Measurements from ENCODE around the gene NSD2. TPM values are rescaled to one million over a fixed set of nuclear protein-coding genes. Genes with fewer than 3 reads are reported as not detected.
"Not testable (repeated sequence)": the region's sequence is repeated elsewhere in the genome, so short reads cannot be mapped to it uniquely, and the experiment has no call there.

Gene NSD2
- total RNA-seq, 2 donors from 2014 or later, result 23.8 to 36.3 TPM

DNA sequence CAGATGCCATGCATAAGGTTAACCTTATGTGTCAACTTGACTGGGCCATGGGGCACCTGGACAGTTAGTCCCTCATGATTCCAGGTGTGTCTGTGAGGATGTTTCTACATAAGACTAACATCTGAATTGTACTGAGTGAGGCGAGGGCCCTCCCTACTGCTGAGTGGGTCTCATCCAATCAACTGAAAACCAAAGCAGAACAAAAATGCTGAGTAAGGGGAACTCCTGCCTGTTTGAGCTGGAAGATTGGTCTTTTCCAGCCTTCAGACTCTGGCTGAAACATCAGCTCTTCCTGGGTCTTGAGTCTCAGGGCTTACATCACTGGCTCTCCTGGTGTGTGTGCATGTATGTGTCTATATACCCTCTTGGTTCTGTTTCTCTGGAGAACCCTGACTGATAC lies 123.7 kb downstream of the NSD2 start:
- Histone ChIP-seq H3K4me3 (no peak overlapping the region), H3K36me3 (peaks cover 14% of the 10 kb centered on the region), H3K9me3 (peaks cover 0 to 17% of the 10 kb centered on the region in 2 donors), H3K4me1 (peaks cover 0 to 6% of the 10 kb centered on the region in 2 donors), H3K27ac (no peak overlapping the region), H3K27me3 (no peaks in the 10 kb centered on the region)
- no peak for DNase-seq (ENCODE audit: low spot score)
- TF ChIP-seq, protein P1, sequence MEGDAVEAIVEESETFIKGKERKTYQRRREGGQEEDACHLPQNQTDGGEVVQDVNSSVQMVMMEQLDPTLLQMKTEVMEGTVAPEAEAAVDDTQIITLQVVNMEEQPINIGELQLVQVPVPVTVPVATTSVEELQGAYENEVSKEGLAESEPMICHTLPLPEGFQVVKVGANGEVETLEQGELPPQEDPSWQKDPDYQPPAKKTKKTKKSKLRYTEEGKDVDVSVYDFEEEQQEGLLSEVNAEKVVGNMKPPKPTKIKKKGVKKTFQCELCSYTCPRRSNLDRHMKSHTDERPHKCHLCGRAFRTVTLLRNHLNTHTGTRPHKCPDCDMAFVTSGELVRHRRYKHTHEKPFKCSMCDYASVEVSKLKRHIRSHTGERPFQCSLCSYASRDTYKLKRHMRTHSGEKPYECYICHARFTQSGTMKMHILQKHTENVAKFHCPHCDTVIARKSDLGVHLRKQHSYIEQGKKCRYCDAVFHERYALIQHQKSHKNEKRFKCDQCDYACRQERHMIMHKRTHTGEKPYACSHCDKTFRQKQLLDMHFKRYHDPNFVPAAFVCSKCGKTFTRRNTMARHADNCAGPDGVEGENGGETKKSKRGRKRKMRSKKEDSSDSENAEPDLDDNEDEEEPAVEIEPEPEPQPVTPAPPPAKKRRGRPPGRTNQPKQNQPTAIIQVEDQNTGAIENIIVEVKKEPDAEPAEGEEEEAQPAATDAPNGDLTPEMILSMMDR (IDR thresholded peaks at IDR 0.05), result no peak

DNA sequence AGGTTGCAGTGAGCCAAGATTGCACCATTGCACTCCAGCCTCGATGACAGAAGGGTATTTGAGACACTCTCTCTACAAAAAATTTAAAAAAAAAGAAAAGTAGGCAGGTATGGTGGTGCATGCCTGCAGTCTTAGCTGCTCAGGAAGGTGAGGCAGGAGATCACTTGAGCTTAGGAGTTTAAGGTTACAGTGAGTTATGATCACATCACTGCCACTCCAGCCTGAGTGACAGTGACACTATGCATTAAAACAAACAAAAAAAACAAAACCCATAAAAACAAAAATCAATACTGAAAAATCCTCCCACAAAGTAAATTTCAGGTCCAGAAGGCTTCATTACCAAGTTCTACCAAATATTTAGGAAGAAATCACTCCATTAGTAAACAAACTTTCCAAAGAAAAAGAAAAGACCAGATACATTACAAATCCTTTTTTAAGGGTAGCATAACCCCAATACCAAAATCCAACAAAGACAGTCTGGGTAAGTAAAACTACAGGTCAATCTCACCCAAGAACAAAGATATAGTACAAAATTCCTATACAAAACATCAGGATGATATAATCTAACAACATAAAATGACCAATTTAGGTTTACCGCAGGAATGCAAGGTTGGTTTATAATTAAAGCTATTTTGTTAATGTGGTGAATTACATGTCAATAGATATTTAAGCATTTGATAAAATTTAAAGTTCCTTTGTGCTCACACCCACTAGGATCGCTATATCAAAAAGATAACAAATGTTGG lies 125.8 kb downstream of the NSD2 start:
- no peak overlapping the region for H3K27ac ChIP-seq
- H3K9me3 ChIP-seq, result peaks cover 0 to 19% of the 10 kb centered on the region in 2 donors
- H3K36me3 ChIP-seq, result no peaks in the 10 kb centered on the region
- no peaks in the 10 kb centered on the region for H3K27me3 ChIP-seq
- no peak for DNase-seq (ENCODE audit: low spot score)
- H3K4me3 ChIP-seq, result no peak overlapping the region
- H3K4me1 ChIP-seq, result peaks cover 0 to 6% of the 10 kb centered on the region in 2 donors
- TF ChIP-seq, protein P1 (IDR thresholded peaks at IDR 0.05), result no peak

DNA sequence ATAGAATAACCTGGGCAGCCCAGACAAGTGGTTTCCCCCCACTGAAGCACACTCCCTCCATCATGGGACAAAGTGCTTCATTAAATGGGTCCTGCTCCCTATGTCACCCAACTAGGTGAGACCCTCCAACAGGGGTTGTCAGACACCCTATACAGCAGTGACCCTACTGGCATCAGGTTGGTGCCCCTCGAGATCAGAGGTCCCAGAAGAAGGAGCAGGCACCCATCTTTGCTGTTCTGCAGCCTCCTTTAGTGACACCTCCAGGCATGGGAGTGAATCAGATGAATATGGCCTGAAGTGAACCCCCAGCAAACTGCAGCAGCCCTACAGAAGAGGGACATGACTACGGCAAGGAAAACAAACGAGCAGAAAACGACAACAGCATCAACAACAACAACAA lies 126.5 kb downstream of the NSD2 start:
- Histone ChIP-seq H3K9me3 (peaks cover 0 to 19% of the 10 kb centered on the region in 2 donors), H3K27me3 (no peaks in the 10 kb centered on the region), H3K4me1 (peaks cover 0 to 1% of the 10 kb centered on the region in 2 donors), H3K4me3 (no peak overlapping the region), H3K27ac (no peak overlapping the region), H3K36me3 (no peaks in the 10 kb centered on the region)
- DNase-seq (ENCODE audit: low spot score), result no peak
- TF ChIP-seq, protein P1 (IDR thresholded peaks at IDR 0.05), result no peak

DNA sequence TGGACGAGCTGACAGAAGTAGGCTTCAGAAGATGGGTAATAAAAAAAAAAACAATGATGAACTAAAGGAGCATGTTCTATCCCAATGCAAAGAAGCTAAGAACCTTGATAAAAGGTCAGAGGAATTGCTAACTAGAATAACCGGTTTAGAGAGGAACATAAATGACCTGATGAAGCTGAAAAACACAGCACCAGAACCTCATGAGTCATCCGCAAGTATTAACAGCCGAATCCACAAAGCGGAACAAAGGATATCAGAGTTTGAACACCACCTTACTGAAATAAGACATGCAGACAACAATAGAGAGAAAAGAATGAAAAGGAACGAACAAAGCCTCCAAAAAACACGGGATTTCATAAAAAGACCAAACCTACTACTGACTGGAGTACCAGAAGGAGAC lies 127.1 kb downstream of the NSD2 start:
- no peak overlapping the region for H3K27ac ChIP-seq
- DNase-seq (ENCODE audit: low spot score), result no peak
- H3K27me3 ChIP-seq, result no peaks in the 10 kb centered on the region
- no peak overlapping the region for H3K4me3 ChIP-seq
- TF ChIP-seq, protein P1 (IDR thresholded peaks at IDR 0.05), result no peak
- H3K36me3 ChIP-seq, result peaks cover 2% of the 10 kb centered on the region
- H3K9me3 ChIP-seq, result peaks cover 0 to 19% of the 10 kb centered on the region in 2 donors
- H3K4me1 ChIP-seq, result no peaks in the 10 kb centered on the region

DNA sequence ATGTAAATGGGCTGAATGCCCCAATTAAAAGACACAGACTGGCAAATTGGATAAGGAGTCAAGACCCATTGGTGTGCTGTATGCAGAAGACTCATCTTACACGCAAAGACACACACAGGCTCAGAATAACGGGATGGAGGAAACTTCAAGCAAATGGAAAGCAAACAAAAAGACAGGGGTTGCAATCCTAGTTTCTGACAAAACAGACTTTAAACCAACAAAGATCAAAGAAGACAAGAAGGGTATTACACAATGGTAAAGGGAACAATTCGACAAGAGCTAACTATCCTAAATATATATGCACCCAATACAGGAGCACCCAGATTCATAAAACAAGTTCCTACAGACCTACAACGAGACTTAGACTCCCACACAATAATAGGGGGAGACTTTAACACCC lies 128.1 kb downstream of the NSD2 start:
- peaks cover 0 to 19% of the 10 kb centered on the region in 2 donors for H3K9me3 ChIP-seq
- not testable (repeated sequence) for H3K4me1 ChIP-seq; H3K4me3 ChIP-seq; DNase-seq (ENCODE audit: low spot score); H3K27me3 ChIP-seq; H3K36me3 ChIP-seq; H3K27ac ChIP-seq

DNA sequence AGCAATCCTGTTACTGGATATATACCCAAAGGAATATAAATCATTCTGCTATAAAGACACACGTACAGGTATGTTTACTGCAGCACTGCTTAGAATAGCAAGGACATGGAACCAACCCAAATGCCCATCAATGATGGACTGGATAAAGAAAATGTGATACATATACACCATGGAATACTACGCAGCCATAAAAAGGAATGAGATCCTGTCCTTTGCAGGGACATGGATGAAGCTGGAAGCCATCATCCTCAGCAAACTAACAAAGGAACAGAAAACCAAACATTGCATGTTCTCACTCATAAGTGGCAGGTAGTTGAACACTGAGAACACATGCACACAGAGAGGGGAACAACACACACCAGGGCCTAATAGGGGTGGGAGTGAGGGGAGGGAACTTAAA lies 132.2 kb downstream of the NSD2 start:
- not testable (repeated sequence) for H3K9me3 ChIP-seq; DNase-seq (ENCODE audit: low spot score); H3K27ac ChIP-seq; H3K4me3 ChIP-seq; H3K36me3 ChIP-seq; H3K27me3 ChIP-seq
- peaks cover 0 to 16% of the 10 kb centered on the region in 2 donors for H3K4me1 ChIP-seq

DNA sequence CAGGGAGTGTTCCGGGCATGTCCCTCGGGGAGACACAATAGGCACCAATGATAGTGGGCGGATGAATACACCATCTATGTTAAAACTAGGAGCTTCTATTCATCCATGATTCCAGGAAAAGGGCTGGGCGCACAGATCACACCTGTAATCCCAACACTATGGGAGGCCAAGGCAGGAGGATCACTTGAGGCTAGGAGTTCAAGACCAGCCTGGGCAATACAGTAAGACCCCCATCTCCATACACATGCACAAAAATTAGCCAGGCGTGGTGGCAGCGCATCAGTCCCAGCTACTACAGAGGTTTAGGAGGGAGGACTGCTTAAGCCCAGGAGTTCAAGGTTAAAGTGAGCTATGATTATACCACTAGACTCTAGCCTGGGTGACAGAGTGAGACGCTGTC lies 135.2 kb downstream of the NSD2 start:
- Histone ChIP-seq H3K4me1 (peaks cover 0 to 25% of the 10 kb centered on the region in 2 donors), H3K36me3 (peaks cover 9% of the 10 kb centered on the region), H3K9me3 (no peaks in the 10 kb centered on the region), H3K27me3 (no peaks in the 10 kb centered on the region), H3K27ac (no peak overlapping the region), H3K4me3 (no peak overlapping the region)
- DNase-seq (ENCODE audit: low spot score), result no peak
- TF ChIP-seq, protein P1 (IDR thresholded peaks at IDR 0.05), result no peak

All from right atrium auricular region (tissue), 2 donors.